HG03469 (cell line): ENCODE measurements around the gene GRM7.

Experiments used
- ATAC-seq: cut with Tn5 transposase; IDR thresholded peaks from one replicate; pipeline ENCODE4 v1.9.1; 2021; ENCODE audit warnings: mild to moderate bottlenecking, moderate library complexity, moderate number of reproducible peaks; ENCODE audit not compliant: unreplicated experiment

The GRM7 gene

DNA sequence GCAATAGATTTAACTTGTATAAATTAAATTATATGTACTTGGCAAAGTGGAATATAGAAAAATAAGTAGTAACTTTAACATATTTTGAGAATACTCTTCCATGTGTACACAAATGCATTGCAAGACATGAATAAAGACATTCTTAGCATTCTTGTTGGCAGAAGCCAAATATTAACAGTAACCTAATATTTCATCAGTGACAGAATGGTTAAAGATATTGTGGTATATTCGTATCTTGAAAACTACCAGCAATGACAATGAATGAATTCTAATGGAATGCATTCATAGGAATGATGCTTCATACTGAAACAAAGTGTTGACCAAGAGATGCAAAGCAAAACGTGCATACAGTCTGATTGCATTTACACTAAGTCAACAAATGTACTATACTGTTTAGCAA is 524.7 kb downstream of the GRM7 start:
- ATAC-seq: no peak

DNA sequence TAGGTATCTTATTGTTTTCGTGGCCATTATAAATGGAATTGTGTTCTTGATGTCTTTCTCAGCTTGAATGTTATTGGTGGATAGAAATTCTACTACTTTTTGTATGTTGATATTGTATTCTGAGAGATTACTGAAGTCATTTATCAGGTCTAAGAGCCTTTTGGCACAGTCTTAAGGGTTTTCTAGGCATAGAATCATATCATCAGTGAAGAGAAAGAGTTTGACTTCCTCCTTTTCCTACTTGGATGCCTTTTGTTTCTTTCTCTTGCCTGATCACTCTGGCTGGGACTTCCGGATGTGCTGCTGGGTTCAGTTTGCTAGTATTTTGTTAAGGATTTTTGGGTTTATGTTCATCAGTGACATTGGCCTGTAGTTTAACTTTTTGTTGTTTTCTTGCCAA is 527.1 kb downstream of the GRM7 start:
- no peak for ATAC-seq

DNA sequence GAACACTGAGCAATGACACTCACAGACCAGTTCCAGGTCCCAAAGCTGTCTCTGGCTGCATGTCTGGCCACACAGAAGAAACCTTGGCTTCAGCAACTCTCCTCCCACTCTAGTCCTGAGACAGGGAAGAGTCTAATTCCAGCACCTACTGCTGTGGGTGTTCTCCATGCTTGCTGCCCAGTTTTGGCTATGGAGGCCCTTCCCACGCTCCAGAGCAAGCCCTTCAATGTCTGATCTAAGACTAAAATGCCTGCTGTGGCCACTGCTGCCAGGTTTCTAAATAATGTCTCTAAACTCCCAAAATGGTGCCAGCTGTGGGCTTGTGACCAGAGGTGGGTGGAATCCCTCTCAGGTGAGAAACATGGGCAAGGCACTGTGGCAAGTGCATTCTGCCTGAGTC is 531.3 kb downstream of the GRM7 start:
- no peak for ATAC-seq

DNA sequence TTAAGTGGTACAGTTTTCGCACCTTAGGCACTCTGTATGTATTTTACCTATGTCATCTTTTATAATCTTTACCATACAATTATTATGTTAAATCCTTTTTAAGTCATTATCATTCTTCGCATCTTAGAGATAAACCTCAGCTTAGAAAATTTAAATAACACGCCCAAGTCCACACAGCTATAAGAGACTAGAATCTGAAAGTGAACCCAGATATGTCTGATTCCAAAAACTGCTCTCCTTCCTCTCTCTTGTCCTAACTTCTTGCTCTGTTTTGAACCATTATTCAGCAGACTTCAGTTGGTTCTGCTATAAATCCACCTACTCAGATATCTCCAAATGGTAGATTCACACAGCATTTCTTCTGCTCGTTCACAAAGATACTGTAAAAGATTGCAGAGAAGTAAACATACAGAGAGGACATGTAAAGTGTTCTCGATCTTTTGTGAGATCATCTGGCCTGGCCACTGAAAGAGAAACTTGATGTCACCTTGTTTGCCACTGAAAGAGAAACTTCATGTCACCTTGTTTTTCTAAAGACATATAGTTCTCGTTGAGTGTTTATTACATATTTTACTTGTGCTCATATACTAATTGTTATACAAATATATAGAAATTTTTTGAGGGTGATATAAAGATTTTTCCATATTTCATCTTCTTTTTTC is 533.2 kb downstream of the GRM7 start:
- ATAC-seq: no peak

- no peak for ATAC-seq
These were observed 535.6 kb downstream of the GRM7 start for GRCh38 chr3:7396534-7396933.

DNA sequence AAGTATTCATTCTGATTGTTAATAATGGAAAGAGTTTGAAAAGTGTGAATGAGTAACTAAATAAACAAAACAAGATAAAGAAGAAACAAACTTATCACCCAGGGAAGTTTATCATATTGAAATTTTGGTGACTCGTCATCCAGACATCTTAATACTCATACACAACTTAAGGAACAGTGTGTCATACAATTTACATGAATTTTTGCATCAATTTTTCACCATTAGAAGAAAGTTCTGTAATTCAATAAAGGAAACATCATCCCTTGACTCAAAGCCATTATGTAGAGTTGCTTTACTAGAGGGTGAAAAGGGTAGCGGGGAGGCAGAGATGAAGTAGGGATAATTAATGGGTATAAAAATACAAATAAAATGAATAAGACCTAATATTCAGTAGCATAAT is 536.2 kb downstream of the GRM7 start:
- no peak for ATAC-seq

- ATAC-seq: no peak
These were observed 539.4 kb downstream of the GRM7 start for GRCh38 chr3:7400360-7400759.

- no peak for ATAC-seq
These were observed 540.5 kb downstream of the GRM7 start for GRCh38 chr3:7401418-7401817.

GRCh38 chr3:7407107-7407506 is 546.2 kb downstream of the GRM7 start:
- ATAC-seq: no peak

- ATAC-seq: no peak
These were observed 549.9 kb downstream of the GRM7 start for GRCh38 chr3:7410782-7411181.

GRCh38 chr3:7421065-7421464 is 560.1 kb downstream of the GRM7 start:
- ATAC-seq: no peak

GRCh38 chr3:7423036-7423435 is 562.1 kb downstream of the GRM7 start:
- no peak for ATAC-seq

GRCh38 chr3:7423995-7424394 is 563.1 kb downstream of the GRM7 start:
- ATAC-seq: no peak

GRCh38 chr3:7428206-7428718 is 567.3 kb downstream of the GRM7 start:
- ATAC-seq: no peak

DNA sequence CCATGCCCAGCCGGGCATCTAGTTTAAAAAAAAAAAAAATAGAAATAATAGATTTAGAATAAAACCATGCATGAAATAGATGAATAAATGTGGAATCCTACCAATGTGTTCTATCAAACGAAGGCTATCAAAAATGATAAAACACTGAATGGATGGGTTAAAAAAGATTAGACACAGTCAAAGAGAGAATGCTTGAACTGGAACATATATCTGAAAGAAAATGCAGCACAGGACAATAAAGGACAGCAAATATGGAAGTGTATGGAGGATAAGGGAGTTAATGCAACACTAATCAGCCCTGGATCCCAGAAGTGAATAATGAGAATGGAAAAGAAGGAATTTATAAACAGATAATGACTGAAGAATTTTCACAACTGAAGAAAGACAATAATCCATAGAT is 571.7 kb downstream of the GRM7 start:
- ATAC-seq: no peak

- no peak for ATAC-seq
These were observed 572.2 kb downstream of the GRM7 start for GRCh38 chr3:7433073-7433472.

DNA sequence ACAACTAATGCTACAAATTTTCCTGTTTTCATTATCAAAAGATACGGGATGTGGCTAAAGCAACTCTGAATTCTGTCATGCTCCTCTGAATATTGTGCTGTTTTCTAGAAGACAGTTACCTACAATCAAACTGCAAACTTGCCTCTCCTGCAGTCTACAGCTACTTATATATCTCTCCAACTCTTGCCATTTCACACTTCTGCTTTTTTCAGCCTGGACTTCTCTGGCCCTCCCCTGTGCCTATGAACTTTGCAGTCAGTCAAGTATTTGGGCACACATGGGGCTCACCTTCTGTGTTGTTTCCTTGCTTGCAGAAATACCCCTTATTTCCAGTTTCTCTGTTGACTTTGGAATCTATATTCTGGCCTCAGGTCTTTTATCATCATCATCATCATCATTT is 575.6 kb downstream of the GRM7 start:
- ATAC-seq: no peak

- no peak for ATAC-seq
These were observed 576.3 kb downstream of the GRM7 start for GRCh38 chr3:7437231-7437630.

GRCh38 chr3:7439101-7439680 is 578.3 kb downstream of the GRM7 start:
- no peak for ATAC-seq

DNA sequence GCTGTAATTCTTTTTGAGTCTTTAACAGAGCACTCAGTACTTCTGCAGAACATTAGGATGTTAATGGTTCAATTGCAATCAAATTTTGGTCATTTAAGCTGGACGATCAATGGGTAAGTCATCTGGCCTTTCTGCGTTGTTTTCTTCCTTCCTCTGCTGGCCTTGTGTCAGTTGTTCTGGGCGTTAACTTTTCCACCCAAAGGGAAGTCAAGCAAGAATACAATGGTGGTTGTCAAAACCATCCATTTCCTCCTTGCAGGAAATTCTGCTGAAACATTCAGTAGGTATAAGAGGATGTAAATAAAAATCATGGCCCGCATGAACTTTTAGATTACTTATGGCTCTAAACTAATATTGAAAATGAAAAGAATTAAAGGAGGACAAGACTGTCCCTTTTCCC is 584.0 kb downstream of the GRM7 start:
- no peak for ATAC-seq

GRCh38 chr3:7445331-7445730 is 584.4 kb downstream of the GRM7 start:
- ATAC-seq: no peak

DNA sequence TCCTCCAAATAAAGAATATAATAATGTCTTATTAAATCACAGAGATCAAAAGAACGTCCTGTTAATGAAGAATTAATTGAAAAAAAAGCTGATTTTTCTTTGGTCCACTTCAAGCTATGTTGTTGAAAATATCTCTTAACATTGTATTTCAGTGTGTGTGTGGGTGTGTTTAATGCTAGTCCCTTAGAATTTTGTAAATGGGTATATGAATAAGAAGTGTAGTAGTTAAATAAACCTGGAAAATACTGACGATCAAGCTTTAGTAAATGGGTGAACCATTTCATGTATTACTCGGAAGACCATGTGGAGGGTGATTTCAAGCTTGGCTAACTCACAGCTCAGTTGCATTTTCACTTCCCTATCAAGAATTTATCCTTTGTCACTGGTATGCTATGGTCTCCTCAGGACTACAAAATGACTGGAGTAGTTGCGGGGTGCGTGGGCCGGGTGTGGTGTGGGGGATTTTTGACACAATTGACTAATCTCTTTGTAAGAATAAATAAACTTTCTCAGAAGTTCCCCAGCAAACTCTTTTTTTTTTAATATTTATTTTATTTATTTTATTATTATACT is 586.4 kb downstream of the GRM7 start:
- peak; percentile 100 for ATAC-seq
